HG02870 (cell line): ENCODE measurements around the gene RPH3AL.
"Not testable (repeated sequence)": the region's sequence is repeated elsewhere in the genome, so short reads cannot be mapped to it uniquely, and the experiment has no call there.

Experiments
- ATAC-seq: cut with Tn5 transposase; IDR thresholded peaks from one replicate; pipeline ENCODE4 v1.9.1; 2021; ENCODE audit warnings: mild to moderate bottlenecking, moderate library complexity; ENCODE audit not compliant: unreplicated experiment

The RPH3AL gene

DNA sequence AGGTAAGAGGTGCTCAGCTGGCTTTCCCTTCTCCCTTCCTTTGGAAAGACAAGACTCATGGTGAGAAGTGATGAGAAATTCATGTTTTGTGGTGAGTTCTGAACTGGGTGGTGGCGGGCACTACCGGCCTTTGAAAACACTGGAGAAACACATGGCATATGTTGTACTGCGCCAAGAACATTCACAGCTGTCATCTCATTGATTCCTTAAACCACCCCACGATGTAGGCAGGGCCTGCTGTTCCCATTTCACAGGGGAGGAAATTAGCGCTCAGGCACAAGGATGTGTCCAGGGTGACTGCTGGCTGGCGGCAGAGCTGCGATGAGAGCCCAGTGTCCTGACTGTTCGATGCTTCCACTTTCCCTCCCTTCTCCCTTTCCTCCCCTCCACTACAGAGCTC is 169.6 kb downstream of the RPH3AL start:
- ATAC-seq: no peak

DNA sequence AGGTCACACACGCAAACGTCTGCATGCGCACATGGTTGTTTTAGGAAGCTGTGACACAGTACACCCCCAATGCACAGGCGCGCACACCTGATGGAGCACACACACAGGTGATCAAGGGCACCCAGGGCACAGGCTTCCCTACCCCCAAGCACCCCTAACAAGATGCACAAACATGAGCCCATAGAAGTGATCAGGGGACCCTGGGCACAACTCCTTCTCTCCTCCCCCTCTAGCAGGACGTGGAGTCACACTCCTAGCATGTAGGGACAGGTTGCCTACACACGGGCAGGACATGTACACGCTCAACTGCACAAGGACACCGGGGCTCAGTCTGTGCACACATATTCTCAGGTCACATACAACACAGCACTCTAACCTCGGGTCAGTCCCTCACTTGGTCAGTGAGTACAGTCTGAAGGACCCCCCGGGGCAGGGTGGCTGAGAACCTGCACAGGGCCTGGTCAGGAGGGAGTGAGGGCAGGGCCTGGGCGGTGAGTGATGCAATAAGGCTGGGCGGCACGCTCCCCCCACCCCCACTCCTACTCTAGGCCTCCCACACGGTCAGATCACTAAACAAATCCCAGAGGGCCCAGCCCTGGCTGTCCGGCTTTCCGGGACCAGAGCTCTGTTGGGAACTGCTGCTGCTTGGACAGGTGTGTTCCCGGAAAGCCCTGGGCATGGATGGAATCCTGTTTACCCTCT is 170.4 kb downstream of the RPH3AL start:
- no peak for ATAC-seq

GRCh38 chr17:181245-182049 is 171.2 kb downstream of the RPH3AL start, which contains the start of gene DOC2B:
DOC2B (minus strand) TSS chr17:181650; CDS start chr17:181479, 171 bp downstream.
- no peak for ATAC-seq

DNA sequence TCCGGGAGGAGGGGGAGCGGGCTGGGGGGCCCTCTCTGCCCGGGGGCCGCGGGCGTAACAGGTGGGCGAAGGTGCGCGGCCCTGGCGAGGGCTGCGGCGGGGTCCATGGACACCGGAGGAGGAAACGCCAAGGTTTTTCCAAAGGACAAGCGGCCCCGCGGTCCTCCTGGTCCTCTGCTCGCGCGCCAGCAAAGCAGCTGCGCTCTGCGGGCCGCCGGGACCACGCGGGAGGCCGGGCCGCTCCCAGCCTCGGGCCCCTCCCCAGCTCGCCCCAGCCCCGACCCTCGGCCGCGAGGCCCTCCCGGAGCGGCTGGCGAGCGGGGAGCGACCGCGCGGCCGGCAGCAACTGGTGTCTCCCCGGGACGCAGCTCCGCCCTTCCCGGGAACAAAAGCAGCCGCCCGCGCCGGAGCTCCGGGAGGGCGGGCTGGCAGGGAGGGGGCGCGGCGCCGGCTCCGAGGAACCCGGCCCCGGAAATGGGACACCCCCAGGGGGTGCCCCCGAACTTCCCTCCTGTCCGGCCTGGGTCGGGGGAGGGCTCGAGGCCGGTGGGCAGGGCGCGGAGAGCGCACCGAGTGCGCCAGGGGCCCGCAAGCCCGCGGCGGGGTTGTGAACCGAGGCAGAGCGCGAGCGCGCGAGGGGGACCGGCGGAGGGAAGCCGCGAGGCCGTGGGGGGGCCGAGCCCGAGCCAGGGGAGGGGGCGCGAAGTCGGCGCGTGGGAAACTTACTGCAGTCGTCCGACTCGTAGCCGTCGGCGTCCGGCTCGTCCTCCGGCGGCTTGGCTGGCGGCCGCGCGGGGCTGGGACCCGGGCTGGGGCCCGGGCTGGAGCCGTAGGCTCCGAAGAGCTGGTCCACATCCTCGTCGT is 172.0 kb downstream of the RPH3AL start:
- no peak for ATAC-seq

- no peak for ATAC-seq
These were observed 172.7 kb downstream of the RPH3AL start for GRCh38 chr17:179781-180380.

GRCh38 chr17:179066-179432 is 173.6 kb downstream of the RPH3AL start:
- no peak for ATAC-seq

- no peak for ATAC-seq
These were observed 174.1 kb downstream of the RPH3AL start for GRCh38 chr17:178292-179065.

DNA sequence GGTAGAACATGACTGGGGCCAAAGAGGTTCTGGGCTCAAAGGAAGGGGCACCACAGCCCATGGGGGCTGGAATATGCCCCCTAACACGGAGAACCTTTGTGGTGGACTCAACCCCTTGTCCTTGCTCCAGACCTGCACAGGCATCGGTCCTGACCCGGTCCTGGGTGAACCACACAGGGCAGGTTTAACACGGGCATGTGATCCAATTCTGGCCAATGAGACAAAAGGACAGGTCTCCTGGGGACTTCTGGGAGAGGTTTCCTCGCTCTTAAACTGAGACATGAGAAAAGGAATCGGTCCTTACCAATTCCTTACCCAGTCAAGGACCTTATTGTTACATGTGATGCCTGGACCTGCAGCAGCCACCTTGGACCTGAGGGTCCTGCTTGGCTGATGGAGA is 174.8 kb downstream of the RPH3AL start:
- ATAC-seq: no peak

GRCh38 chr17:177155-177554 is 175.5 kb downstream of the RPH3AL start:
- ATAC-seq: no peak

DNA sequence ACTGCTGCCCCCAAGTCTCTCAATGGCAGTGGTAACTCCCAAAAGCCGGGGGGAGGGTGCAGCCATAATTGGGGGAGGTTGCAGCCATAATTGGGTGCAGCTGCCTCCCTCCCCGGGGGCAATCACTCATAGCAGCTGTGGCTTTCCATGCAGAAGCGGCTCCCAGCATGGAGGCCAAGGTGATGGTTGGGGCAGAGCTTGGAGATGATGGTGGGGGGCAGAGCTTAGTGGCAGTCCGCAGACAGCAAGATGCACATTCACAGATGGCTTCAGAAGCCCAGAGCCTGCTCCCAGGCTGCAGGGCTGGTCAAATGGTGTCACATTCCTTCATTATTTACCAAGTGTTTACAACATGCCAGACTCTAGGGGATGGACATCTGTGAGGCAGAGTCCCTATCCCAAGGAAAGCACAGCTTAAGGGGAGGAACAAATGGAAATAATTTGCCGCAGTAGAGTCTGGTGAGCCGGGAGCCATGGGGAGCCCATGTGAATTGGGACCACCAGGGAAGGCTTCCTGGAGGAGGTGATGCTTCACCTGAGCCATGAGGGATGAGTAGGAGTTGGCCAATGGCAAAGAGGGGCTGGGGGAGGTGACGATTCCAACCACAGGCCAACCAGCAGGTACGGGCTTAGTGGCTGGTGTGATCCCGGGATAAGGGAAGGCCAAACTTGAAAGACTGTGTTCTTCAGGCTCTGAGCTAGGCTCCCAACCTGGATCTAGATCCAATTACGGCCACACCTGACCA is 179.3 kb downstream of the RPH3AL start:
- no peak for ATAC-seq

GRCh38 chr17:172401-172800 is 180.2 kb downstream of the RPH3AL start:
- no peak for ATAC-seq

- ATAC-seq: no peak
These were observed 180.7 kb downstream of the RPH3AL start for GRCh38 chr17:171871-172270.

GRCh38 chr17:170130-170670 is 182.4 kb downstream of the RPH3AL start:
- no peak for ATAC-seq

GRCh38 chr17:168614-169013 is 184.0 kb downstream of the RPH3AL start:
- not testable (repeated sequence) for ATAC-seq

DNA sequence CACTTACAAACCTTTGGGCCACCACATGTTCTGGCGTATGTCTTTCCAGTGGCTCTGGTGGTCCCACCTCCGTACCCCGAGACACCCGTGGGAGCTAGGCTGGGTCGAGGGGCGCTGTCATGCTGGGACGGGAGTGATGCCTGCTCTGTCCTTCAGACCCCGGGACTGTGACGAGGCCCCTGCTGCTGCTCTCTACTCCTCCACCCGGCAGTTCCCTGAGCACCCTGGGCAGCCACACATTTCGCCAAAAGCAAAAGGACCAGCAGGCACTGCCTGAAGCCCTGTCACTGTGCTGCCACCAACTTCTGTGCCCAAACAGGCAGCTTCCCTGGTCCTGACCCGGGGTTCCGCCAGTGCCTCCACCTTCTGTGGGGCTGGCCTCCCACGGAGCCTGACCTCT is 186.7 kb downstream of the RPH3AL start:
- no peak for ATAC-seq

DNA sequence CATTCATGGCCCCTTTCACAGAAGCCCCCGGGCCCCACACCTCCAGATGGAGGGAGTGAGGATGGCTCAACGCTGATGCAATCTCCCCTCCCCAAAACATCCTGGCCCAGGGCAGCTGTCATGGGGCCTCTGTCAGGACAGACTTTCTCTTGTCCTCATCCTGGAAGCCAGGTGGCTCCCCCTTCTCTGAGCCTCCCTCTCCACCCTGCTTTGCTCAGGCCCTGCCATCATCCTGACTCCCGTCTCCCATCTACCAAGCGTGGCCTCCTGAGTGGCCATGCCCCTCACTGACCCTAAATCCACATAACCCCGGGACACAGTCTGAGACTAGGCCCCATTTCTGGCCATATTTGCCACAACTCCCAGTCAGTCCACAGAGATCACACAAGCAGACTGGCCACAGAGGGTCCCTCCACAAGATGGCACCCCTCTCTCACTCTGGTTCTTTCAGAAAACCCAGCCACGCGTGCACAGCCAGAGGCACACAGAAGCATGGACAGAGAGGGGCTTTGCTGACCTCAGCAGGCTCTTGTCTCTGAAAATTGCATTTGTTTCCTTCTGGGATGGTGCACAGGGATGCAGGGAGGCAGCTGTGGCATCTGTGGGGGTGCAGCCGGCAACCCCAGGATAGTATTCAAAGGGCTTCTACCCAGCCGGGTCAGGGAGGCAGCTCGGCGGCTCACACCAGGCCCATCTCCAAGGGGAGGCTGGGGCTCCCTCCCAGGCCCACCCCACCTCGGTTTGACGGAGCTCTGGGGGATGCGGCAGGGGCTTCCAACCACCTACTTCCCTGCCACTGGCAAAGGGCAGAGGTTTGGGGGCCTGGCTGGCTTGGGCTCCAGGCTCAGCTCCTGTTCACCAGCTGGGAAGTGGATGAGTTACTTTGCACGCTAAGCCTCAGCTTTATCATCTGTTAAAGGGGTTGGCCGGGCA is 188.0 kb downstream of the RPH3AL start:
- ATAC-seq: no peak

- ATAC-seq: no peak
These were observed 189.0 kb downstream of the RPH3AL start for GRCh38 chr17:163514-164098.

GRCh38 chr17:162689-163088 is 189.9 kb downstream of the RPH3AL start:
- ATAC-seq: no peak
